GM19239 (cell line): ENCODE results near the gene KDM7A.

Experiments used
- DNase-seq: peaks from one replicate; pipeline ENCODE4 v3.0.0; 2011; ENCODE audit warnings: low spot score; ENCODE audit not compliant: insufficient read length
- FAIRE-seq: peaks from 2 replicates; lab custom pipeline; 2011; peaks lifted over from hg19 to GRCh38; lab: Jason Lieb, UNC

The KDM7A gene

GRCh38 chr7:140059273-140060242, 117.2 kb downstream of the KDM7A start:
- DNase-seq = no peak

DNA sequence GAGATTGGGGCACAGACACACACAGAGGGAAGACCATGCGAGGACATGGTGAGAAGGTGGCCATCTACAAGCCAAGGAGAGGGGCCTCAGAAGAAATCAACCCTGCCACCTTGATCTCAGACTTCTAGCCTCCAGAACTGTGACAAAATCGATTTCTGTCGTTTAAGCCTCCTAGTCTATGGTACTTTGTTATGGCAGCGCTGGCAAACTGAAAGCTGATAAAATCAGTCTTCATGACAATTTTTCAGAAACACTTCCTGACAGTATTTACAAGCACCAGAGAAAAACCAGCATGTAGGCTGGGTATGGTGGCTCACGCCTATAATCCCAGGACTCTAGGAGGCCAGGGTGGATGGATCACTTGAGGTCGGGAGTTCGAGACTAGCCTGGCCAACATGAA, 118.3 kb downstream of the KDM7A start:
- FAIRE-seq (no peak), DNase-seq (no peak)

More at GRCh38 chr7:140059273-140060242, 117.2 kb downstream of the KDM7A start:
- FAIRE-seq = no peak

DNA sequence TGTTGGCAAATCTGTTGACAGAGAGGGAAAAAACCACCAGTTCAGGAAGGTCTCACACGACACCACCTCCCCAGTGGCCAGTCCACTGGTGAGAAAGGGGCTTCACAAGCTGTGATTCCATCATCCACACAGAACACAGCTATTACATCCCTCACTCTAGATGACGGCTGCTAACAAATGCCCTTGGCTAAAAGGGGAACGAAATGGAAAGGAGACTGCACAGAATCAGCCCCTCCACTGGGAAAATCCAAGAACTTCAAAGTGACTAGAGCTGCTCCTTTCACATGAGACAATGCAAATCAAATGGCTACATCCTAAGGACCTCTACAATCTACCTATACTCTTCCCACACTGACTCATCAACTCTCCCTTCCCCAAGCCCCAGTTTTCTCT, 119.6 kb downstream of the KDM7A start:
- no peak for DNase-seq
- FAIRE-seq = no peak

- DNase-seq (no peak), FAIRE-seq (no peak)
Measured at GRCh38 chr7:140056431-140057142, 120.2 kb downstream of the KDM7A start.

DNA sequence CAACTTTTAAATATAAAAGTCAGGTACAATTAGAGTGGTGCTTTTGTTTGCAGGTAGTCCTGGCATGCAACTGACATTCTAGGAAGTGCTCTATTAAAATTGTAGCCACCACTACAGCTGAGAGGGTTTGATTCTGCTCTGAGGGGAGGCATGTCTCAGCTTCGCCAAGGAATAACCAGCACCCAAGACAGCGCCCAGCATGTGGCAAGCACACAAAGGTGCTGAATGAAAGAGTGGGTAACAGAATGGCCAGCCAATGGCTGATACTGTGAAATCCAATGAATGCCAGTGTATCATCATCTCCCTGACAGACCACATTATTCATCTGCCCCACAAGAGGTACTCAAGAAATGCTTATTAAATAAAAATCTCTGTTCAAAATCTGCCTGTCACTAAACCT, 121.0 kb downstream of the KDM7A start:
- no peak for FAIRE-seq
- DNase-seq = no peak

- no peak for FAIRE-seq
- DNase-seq = no peak
Measured at GRCh38 chr7:140054751-140055150, 122.0 kb downstream of the KDM7A start.

DNA sequence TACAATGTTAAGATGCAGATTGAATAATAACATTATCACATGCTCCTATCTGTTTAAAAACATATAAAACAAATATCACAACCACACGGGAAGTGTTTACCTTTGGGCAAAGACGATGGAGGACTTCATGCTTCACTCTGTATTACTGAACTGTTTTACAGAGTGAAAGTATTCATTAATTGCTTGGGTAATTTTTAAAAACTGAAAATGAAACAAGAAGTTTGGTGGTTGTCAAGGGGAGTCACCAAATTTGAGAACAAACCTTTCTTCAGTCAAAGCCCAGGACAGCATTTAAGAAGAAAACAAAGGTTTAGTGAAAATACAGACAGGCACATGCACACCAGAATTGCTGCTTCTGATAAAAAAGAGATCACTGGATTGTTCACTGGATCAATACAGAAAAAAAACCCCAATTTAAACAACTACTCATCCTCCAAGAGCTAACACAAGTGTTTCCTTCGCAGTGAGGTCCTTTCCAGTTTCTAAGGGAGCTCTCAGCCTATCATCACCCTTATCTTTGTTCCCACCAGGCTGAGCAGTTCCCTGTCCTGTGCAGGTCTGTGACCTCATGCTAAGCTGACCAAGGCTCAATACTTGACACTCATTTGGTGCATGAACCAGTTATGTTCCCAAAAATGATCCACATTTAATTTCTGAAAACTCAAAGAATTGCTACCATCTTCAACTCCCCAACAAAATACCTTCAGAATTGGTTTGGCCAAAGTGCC, 122.8 kb downstream of the KDM7A start:
- FAIRE-seq (peak; percentile 84), DNase-seq (peak; percentile 53)

GRCh38 chr7:140051820-140052219, 125.0 kb downstream of the KDM7A start:
- FAIRE-seq = no peak
- no peak for DNase-seq

DNA sequence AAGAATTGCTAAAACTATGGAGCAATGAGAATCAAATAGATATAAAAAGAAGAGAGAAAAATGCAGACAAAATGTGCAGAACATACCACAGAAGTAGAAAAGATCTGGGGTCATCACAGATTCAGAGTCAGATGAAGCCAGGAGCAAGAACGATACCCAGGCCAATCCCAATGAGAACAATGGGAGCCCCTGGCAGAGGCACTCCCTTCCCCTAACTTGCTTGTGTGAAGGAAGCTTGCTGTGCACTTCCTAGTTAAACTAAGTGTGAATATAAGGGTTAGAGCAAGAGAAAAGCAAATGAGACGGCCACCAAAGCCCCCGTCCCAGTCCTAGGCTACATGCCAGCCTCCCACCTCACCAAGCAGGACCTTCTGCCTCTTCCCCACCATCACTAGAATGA, 126.7 kb downstream of the KDM7A start:
- no peak for DNase-seq
- no peak for FAIRE-seq

GRCh38 chr7:140049339-140050024, 127.3 kb downstream of the KDM7A start:
- DNase-seq = no peak
- FAIRE-seq = no peak

GRCh38 chr7:140048989-140049338, 127.8 kb downstream of the KDM7A start:
- DNase-seq (no peak), FAIRE-seq (no peak)

- FAIRE-seq = no peak
- DNase-seq = no peak
Measured at GRCh38 chr7:140048138-140048537, 128.6 kb downstream of the KDM7A start.

DNA sequence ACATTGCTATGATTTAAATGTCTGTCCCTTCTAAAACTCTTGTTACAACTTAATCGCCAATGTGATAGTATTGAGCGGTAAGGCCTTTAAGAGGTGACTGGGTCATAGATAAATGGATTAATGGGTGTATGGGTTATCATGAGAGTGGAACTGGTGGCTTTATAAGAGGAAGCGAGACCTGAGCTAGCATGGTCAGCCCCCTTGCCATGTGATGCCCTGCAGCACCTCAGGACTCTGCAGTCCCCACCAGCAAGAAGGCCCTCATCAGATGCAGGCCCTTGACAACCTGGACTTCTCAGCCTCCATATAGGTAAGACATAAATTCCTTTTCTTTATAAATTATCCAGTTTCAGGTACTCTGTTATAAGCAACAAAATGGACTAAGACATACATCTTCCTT, 129.6 kb downstream of the KDM7A start:
- DNase-seq (no peak), FAIRE-seq (no peak)

GRCh38 chr7:140045697-140046096, 131.1 kb downstream of the KDM7A start:
- FAIRE-seq = no peak
- DNase-seq = no peak

DNA sequence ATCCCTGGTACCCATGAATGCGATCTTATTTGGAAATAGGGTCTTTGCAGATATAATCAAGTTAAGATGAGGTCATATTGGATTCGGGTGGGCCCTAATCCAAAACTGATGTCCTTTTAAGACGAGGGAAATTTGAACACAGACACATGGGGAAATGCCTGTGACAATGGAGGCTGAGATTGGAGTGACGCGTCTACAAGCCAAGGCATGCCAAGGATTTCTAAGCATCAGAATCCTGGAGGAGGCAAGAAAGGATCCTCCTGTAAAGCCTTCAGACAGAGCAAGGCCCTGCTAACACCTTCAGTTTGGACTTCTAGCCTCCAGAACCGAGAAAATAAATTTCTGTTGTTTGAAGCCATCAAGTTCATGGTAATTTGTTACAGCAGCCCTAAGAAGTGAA, 132.5 kb downstream of the KDM7A start:
- FAIRE-seq (no peak), DNase-seq (no peak)

DNA sequence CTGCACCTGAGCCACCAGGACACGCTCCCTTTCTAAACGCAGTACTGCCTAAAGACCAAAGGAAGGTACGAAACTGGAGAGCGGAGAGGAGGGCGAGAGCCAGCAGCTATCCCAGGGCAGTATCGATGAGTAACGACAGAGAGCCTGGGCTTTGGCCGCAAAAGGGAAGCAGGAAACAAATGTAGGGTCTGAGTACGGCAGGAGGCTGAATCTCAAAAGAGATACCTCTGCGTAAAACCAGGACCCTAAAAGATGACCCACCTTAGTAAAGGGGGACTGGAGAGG, 134.5 kb downstream of the KDM7A start:
- DNase-seq (no peak), FAIRE-seq (no peak)

- DNase-seq (no peak), FAIRE-seq (no peak)
Measured at GRCh38 chr7:140041659-140042385, 135.0 kb downstream of the KDM7A start.

DNA sequence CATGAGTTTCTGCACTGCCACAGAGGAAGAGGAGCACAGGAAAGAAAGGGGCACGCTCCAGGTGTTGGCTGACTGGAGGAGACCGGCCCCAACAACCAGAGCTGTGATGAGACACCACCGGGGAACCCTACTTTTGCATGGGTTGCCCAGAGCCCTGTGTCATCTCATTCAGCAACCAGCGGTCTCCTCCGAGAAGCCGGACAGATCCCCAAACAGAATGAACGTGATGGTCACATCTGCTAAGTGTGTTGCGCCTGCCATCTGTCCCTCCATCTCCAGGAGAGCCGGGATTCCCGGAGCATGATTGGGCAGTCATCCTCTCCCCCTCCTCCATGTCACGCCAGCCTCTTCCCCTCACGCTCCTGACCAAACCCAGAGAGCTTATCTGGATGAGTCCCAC, 136.9 kb downstream of the KDM7A start:
- no peak for DNase-seq
- FAIRE-seq = no peak

GRCh38 chr7:140039066-140039465, 137.7 kb downstream of the KDM7A start:
- FAIRE-seq = no peak
- DNase-seq = no peak
